ENCODE results near the gene EDEM3.
A peak's percentile ranks its signal among the peaks of the same experiment; 100 is the strongest.

EDEM3 gene, protein sequence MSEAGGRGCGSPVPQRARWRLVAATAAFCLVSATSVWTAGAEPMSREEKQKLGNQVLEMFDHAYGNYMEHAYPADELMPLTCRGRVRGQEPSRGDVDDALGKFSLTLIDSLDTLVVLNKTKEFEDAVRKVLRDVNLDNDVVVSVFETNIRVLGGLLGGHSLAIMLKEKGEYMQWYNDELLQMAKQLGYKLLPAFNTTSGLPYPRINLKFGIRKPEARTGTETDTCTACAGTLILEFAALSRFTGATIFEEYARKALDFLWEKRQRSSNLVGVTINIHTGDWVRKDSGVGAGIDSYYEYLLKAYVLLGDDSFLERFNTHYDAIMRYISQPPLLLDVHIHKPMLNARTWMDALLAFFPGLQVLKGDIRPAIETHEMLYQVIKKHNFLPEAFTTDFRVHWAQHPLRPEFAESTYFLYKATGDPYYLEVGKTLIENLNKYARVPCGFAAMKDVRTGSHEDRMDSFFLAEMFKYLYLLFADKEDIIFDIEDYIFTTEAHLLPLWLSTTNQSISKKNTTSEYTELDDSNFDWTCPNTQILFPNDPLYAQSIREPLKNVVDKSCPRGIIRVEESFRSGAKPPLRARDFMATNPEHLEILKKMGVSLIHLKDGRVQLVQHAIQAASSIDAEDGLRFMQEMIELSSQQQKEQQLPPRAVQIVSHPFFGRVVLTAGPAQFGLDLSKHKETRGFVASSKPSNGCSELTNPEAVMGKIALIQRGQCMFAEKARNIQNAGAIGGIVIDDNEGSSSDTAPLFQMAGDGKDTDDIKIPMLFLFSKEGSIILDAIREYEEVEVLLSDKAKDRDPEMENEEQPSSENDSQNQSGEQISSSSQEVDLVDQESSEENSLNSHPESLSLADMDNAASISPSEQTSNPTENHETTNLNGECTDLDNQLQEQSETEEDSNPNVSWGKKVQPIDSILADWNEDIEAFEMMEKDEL

DNA sequence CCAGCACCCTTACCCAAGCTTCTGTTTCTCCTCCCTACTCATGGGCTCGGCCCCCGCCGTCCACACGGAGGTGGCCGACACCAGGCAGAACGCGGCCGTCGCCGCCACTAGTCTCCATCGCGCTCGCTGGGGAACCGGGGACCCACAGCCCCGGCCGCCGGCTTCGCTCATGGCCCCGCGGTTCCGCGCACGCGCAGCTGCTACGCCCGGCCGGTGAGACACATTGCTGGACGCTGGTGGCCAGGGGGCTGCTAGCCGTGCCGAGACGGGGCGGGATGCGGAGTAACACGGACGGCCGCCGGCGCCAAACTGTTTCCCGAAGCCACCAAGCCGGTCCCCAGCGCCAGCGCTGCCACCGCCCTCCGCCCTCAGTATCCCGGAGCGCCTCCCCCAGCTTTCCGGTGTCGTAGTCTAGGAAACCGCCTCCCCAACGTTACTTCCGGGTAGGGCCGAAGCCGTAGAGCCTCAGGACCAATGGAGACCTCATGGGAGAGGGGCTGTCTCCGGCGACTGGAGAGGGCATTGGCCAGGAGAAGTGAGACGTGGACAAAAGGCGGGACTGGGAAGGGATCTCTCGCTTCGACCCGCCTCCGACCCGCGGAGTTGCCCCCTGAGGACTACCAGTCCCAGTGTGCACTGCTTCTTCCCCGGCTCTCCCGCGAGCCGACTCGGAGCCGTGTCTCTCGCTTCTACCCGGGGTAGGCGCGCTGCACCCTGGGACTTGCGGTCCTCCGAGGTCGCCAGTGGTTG is at the start of gene EDEM3:
TSS of gene EDEM3 (minus strand) at position 383 of the 750 bp plus-strand sequence. CDS start at position 171, 212 bp downstream.
- peaks cover 22% of the 10 kb centered on the region for H3K4me1 Mint-ChIP-seq (ENCODE audit: low read depth)
- peak within 1 kb of the TSS; percentile 95 for H3K27ac Mint-ChIP-seq
- peaks cover 2% of the 10 kb centered on the region for H3K27me3 Mint-ChIP-seq

DNA sequence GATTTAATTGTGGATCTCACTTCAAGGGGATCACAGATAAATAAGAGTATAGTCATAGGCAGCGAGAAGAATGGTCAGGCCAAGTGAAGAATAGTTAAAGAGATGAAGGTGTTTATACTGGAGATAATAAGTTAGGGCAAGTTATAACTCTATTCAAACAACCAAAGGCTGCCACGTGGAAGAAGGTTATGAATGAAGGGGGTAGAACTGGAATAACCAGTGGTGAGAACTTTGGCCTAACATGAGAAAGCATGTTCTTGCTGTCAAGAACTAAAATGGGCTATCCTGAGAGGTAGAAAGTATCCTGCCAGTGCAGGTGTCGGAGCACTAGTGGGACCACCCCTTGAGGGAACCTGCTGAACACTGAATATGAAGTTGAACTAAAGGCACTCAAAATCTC is 49.6 kb upstream of the EDEM3 start:
- Mint-ChIP-seq H3K9me3 (no peaks in the 10 kb centered on the region), H3K4me3 (no peak overlapping the region), H3K4me1 (ENCODE audit: low read depth) (peaks cover 21% of the 10 kb centered on the region), H3K27ac (no peak overlapping the region), H3K36me3 (ENCODE audit: low read depth) (peaks cover 69% of the 10 kb centered on the region), H3K27me3 (no peaks in the 10 kb centered on the region)
- intact Hi-C loops (cut with micrococcal nuclease) = loop anchor here (2.0 kb wide), 1 partner anchor 367 kb away; no protein-coding TSS in a partner anchor

More for the DNA sequence above, at the start of gene EDEM3:
- peak within 1 kb of the TSS; percentile 96 for H3K4me3 Mint-ChIP-seq
- peaks cover 15% of the 10 kb centered on the region for H3K36me3 Mint-ChIP-seq (ENCODE audit: low read depth)
- intact Hi-C loops (cut with micrococcal nuclease) = loop anchor here (2.0 kb wide), 1 partner anchor 402 kb away; the partner anchor contains the start of genes SWT1 and TRMT1L
- no peaks in the 10 kb centered on the region for H3K9me3 Mint-ChIP-seq

DNA sequence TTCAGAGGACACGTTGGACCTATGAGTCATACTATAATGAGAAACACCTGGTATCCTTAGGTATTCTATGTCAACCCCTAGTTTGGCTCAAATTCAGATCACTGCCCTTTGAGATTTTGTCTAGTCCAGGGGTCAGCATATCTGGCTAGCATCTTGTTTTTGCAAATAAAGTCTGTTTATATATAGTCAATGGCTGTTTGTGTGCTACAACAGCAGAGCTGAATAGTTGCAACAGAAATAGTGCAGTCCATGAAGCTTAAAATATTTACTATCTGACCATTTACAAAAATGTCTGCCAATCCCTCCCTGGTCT is 48.5 kb upstream of the EDEM3 start:
- intact Hi-C loops (cut with micrococcal nuclease) = no loop called here

DNA sequence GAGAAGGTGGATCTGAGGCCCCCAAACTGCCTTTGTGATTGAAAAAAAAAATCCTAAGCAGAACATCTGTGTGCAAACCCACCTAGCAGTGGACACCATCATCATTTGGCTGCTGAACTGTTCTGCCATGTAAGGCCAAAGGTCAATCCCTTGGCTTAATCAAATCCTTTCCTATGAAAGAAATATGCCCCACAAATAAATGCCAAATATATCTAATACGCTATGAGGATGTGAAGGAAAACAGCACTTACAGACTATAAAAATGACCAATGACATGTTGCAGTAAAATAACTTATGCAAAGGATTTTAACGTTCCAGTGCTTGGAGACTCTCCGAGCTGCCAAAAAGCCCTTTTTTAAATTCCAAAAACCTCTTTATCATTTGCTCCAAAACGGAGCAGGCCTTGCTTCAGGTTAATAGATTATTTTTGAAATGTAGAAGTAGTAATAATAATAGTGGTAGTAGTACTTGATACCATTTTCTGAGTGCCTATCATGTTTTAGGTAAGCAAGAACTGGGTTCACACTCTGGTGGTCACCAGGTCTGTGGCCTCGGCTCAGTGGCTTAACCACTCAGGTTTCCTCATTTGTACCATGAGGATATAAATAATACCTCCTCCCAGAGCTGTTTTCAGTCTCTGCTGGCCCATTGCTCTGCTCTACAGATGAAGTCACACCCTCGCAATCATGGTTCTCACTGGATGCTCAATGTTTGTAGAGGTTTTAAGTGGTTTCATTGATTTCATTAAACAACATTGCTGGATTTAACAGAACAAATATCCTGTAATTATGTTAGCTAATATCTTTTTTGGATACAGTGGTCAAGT is 47.9 kb upstream of the EDEM3 start:
- intact Hi-C loops (cut with micrococcal nuclease) = no loop called here
- no peak overlapping the region for H3K27ac Mint-ChIP-seq
- no peak overlapping the region for H3K4me3 Mint-ChIP-seq
- peaks cover 64% of the 10 kb centered on the region for H3K36me3 Mint-ChIP-seq (ENCODE audit: low read depth)
- no peaks in the 10 kb centered on the region for H3K27me3 Mint-ChIP-seq
- H3K4me1 Mint-ChIP-seq (ENCODE audit: low read depth) = peaks cover 21% of the 10 kb centered on the region
- H3K9me3 Mint-ChIP-seq = no peaks in the 10 kb centered on the region

More for the DNA sequence above, 48.5 kb upstream of the EDEM3 start:
- no peaks in the 10 kb centered on the region for H3K9me3 Mint-ChIP-seq
- no peak overlapping the region for H3K27ac Mint-ChIP-seq
- peaks cover 21% of the 10 kb centered on the region for H3K4me1 Mint-ChIP-seq (ENCODE audit: low read depth)
- H3K36me3 Mint-ChIP-seq (ENCODE audit: low read depth) = peaks cover 64% of the 10 kb centered on the region
- no peak overlapping the region for H3K4me3 Mint-ChIP-seq
- no peaks in the 10 kb centered on the region for H3K27me3 Mint-ChIP-seq

DNA sequence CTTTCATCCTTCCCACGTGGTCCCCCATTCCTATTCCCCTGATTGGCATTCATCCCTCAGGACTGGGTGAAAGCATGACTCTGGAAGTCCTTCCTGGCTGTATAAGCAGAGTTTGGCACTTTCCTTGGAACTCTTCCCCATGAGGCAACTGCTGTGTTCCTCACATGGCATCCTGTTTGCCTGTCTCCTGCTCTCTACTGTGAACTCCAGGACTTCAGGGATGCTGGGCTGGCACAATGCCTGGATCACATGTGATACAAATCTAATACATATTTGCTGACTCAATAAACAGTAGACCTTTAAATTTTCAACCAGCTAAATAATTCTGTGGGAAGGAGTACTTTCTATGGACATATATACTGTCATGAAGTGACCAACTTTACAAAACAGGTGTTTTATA is 46.8 kb upstream of the EDEM3 start:
- no peaks in the 10 kb centered on the region for H3K9me3 Mint-ChIP-seq
- no peaks in the 10 kb centered on the region for H3K27me3 Mint-ChIP-seq
- intact Hi-C loops (cut with micrococcal nuclease) = no loop called here
- peaks cover 68% of the 10 kb centered on the region for H3K36me3 Mint-ChIP-seq (ENCODE audit: low read depth)
- no peak overlapping the region for H3K27ac Mint-ChIP-seq
- peaks cover 12% of the 10 kb centered on the region for H3K4me1 Mint-ChIP-seq (ENCODE audit: low read depth)
- H3K4me3 Mint-ChIP-seq = no peak overlapping the region

DNA sequence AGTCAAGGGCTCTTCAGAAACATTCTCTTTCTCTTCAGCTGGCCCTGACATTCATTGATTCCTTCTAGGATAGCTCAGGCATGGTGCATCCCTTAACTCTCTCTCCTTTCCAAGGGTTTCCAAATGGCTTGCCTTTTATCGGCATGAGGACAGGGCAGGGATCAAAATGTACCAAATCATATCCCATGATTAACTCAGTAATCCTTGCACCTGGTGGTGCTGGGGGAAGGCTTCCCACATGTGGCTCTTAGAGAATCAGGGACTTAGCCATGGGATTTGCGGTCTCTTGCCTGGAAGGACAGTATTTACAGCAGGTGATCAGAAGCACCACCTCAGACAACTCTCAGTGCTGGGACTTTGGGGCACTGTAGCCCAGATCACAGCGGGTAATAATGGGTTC is 46.2 kb upstream of the EDEM3 start:
- Mint-ChIP-seq H3K9me3 (no peaks in the 10 kb centered on the region), H3K27me3 (no peaks in the 10 kb centered on the region), H3K36me3 (ENCODE audit: low read depth) (peaks cover 75% of the 10 kb centered on the region), H3K27ac (no peak overlapping the region), H3K4me1 (ENCODE audit: low read depth) (peaks cover 6% of the 10 kb centered on the region), H3K4me3 (no peak overlapping the region)
- intact Hi-C loops (cut with micrococcal nuclease) = no loop called here

DNA sequence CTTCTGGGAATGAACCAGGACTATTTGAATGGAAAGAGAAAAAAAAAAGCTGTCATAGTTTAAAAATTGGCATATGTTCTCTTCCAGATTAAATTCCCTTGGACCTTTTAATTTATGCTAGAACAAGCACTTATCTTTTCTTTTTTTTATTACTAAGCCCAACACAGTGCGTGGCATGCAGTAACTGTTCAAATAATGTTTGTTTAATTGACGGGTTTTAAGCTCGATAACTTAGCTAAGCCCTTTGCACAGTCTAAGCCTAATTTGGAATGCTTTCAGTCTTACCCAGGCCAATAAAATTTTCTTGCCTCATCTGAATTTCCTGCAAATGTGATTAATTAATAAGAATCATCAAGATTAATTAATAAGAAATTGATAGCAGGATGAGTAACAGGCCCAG is 39.3 kb upstream of the EDEM3 start:
- Mint-ChIP-seq H3K27me3 (no peaks in the 10 kb centered on the region), H3K4me1 (ENCODE audit: low read depth) (peaks cover 40% of the 10 kb centered on the region), H3K4me3 (no peak overlapping the region), H3K27ac (no peak overlapping the region), H3K9me3 (no peaks in the 10 kb centered on the region), H3K36me3 (ENCODE audit: low read depth) (peaks cover 56% of the 10 kb centered on the region)
- intact Hi-C loops (cut with micrococcal nuclease) = no loop called here

DNA sequence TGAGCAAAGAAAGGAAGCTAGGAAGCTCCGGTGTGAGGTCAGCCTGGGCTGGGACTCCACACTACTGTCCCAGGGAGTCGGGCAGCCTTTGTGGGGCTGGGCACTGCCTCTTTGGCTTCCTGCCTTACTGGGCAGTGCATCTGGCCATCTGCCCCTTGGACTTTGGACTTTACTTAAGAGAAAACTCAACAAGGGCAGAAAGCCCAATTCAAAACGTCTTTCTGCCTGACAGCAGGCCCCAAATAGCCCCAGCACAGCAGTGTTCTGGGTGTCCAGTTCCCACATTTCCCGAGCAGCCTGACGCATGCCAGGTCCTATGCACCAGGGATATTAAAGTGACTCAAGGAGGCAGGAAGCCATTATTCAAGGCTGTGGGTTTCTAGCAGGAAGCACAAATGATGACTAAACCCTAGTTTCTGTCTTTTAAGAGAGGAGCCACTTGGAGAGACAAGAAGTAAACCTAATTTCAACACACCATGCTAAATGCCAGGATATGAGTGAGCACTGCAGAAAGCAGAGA is 37.9 kb upstream of the EDEM3 start:
- no peaks in the 10 kb centered on the region for H3K9me3 Mint-ChIP-seq
- H3K27me3 Mint-ChIP-seq = no peaks in the 10 kb centered on the region
- peaks cover 40% of the 10 kb centered on the region for H3K4me1 Mint-ChIP-seq (ENCODE audit: low read depth)
- peaks cover 45% of the 10 kb centered on the region for H3K36me3 Mint-ChIP-seq (ENCODE audit: low read depth)
- peak overlapping the region; percentile 50 for H3K27ac Mint-ChIP-seq
- no peak overlapping the region for H3K4me3 Mint-ChIP-seq
- intact Hi-C loops (cut with micrococcal nuclease) = no loop called here

DNA sequence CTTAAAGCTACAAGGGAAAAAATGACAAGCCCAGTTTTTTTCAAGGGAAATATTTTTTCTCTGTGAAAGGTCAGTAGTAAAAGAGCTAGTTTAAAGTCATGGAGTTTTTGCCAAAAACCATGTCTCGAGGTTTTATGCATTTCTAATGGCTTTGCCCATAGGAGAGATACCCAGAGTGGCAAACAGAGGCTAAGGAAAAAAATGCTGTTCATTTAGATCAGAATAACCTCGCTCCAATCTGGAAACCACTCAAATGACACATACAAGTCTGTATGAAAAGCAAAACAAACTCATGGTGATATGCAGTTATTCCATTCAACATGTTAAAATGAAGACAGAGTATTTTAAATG is 36.9 kb upstream of the EDEM3 start:
- Mint-ChIP-seq H3K36me3 (ENCODE audit: low read depth) (peaks cover 40% of the 10 kb centered on the region), H3K9me3 (peaks cover 7% of the 10 kb centered on the region), H3K4me3 (no peak overlapping the region), H3K4me1 (ENCODE audit: low read depth) (peaks cover 45% of the 10 kb centered on the region), H3K27me3 (no peaks in the 10 kb centered on the region), H3K27ac (no peak overlapping the region)
- intact Hi-C loops (cut with micrococcal nuclease) = no loop called here

DNA sequence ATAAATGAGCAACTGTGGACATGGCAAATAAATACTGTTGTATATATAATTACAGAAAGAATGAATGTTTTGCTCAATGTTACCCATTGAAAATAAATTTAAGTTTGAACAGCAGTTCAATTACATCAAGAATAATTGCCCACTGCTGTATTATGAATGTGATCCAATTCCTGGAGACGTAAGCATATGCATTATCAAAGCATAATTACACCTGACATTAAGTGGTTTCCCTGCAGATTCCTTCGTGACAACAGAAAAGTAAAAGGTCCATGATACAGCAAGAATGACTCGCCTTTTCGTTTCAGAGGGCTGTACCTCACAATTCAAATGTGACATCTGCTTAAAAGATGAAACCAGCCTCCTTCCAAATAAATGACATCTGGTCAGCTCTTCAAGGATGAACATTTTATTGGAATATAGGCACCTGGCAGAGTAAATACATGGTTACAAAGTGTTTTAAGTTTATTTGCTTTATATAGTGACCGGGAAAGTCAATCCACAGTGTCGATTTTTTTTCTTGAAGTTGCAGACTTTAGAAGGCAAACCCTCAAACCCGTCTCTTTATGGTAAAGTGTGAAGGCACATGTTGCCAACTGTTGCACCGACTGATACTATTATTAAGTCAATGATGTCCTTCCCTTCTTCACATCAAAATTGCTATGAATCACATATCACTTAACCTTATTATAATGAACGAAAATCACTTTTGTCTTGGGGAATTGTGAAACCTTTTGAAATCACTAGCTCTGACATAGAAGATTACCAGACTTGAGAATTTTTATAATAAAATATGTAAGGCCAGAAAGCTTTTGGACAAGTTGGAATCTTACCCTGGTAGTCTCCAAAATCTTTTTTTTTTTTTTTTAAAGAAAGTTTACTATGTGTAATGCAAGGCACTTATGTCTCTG is 36.2 kb upstream of the EDEM3 start:
- no peak overlapping the region for H3K27ac Mint-ChIP-seq
- no peak overlapping the region for H3K4me3 Mint-ChIP-seq
- H3K36me3 Mint-ChIP-seq (ENCODE audit: low read depth) = peaks cover 34% of the 10 kb centered on the region
- no peaks in the 10 kb centered on the region for H3K27me3 Mint-ChIP-seq
- intact Hi-C loops (cut with micrococcal nuclease) = no loop called here
- peaks cover 9% of the 10 kb centered on the region for H3K9me3 Mint-ChIP-seq
- H3K4me1 Mint-ChIP-seq (ENCODE audit: low read depth) = peaks cover 46% of the 10 kb centered on the region

DNA sequence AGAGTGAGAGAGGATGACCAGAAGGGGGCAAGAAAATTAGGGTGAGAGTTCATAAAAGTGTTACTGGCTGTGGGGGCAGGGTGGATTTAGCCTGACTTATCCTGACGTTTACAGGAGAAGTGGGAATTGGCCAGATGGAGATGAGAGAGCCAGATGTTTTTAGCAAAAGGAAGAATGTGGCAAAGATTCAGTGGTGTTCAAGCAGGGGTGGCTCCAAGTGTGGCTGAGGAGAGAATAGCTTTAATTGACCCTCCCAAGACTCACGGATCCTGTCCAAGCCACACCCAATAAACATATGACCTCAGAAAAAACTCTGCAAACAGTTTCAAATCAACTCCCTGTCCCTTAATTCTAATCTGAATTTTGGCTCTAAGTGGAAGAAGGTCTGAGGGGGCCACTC is 35.2 kb upstream of the EDEM3 start:
- peaks cover 33% of the 10 kb centered on the region for H3K36me3 Mint-ChIP-seq (ENCODE audit: low read depth)
- H3K9me3 Mint-ChIP-seq = peaks cover 18% of the 10 kb centered on the region
- H3K4me1 Mint-ChIP-seq (ENCODE audit: low read depth) = peaks cover 42% of the 10 kb centered on the region

DNA sequence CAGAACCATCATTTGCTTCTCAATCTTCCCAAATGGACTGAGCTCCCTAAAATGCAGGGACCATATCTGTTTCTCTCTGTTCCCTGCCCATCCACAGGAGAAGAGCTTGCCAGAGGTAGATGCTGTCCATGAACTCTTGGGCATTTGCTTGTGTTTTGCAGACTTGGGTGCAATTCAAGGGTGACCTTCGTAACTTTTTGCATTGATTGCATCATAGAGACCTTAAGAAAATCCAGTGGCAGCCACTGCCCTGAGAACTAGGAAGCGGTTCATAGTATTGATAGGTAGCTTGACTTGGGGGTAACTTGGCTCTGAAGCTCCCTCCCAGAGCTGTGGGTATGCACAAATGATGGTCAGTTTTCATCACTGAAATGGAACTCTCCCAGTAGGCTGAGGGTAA is 34.3 kb upstream of the EDEM3 start:
- Mint-ChIP-seq H3K4me1 (ENCODE audit: low read depth) (peaks cover 33% of the 10 kb centered on the region), H3K36me3 (ENCODE audit: low read depth) (peaks cover 35% of the 10 kb centered on the region)
- intact Hi-C loops (cut with micrococcal nuclease) = no loop called here

More for the DNA sequence above, 35.2 kb upstream of the EDEM3 start:
- Mint-ChIP-seq H3K27ac (no peak overlapping the region), H3K27me3 (no peaks in the 10 kb centered on the region), H3K4me3 (no peak overlapping the region)
- intact Hi-C loops (cut with micrococcal nuclease) = no loop called here

More for the DNA sequence above, 34.3 kb upstream of the EDEM3 start:
- Mint-ChIP-seq H3K9me3 (peaks cover 27% of the 10 kb centered on the region), H3K27ac (no peak overlapping the region), H3K27me3 (no peaks in the 10 kb centered on the region), H3K4me3 (no peak overlapping the region)

All from dendritic cell treated with granulocyte-macrophage colony-stimulating factor and Interleukin-4, amounts not matched to agents 40 ng/mL and 50 ng/mL, for 4 days (primary cell).